22Rv1 (cell line): ENCODE results near the gene HLA-DRB1.

Source experiments
- ZFX ChIP-seq: fragments of 450-650 bp; IDR thresholded peaks from 2 replicates; pipeline ENCODE4 v1.6.1; 2017; ENCODE audit warnings: antibody characterized with exemption, borderline replicate concordance
- TF ChIP-seq, protein P1 (sequence below): fragments of 450-650 bp; IDR thresholded peaks from 2 replicates; pipeline ENCODE4 v1.5.1; 2017; ENCODE audit warnings: mild to moderate bottlenecking

DNA sequence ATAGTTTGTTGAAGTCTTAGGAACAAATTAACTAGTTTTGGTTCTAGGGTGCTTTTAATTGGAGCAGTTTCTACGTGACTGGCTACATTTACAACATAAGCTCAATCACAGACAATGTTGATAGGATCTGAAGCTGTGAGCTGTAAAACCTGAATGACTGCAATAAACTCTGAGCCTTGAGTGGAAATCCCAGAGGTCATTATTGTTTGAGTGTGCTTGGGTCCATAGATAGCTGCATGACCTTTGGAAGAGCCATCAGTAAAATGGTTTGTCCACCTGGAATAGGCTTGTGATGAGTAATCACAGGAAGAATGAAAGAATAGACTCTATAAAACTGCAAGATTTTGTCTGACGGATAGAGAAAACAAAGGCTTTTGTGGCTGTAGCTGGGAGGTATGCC is 26.7 kb downstream of the HLA-DRB1 start:
- TF ChIP-seq, protein P1, sequence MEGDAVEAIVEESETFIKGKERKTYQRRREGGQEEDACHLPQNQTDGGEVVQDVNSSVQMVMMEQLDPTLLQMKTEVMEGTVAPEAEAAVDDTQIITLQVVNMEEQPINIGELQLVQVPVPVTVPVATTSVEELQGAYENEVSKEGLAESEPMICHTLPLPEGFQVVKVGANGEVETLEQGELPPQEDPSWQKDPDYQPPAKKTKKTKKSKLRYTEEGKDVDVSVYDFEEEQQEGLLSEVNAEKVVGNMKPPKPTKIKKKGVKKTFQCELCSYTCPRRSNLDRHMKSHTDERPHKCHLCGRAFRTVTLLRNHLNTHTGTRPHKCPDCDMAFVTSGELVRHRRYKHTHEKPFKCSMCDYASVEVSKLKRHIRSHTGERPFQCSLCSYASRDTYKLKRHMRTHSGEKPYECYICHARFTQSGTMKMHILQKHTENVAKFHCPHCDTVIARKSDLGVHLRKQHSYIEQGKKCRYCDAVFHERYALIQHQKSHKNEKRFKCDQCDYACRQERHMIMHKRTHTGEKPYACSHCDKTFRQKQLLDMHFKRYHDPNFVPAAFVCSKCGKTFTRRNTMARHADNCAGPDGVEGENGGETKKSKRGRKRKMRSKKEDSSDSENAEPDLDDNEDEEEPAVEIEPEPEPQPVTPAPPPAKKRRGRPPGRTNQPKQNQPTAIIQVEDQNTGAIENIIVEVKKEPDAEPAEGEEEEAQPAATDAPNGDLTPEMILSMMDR: no peak
- no peak for TF ChIP-seq ZFX
